Psoas muscle (tissue), 8 donors: ENCODE measurements around the gene ADCYAP1R1. TPM values are rescaled to one million over a fixed set of nuclear protein-coding genes. Genes with fewer than 3 reads are reported as not detected.

Experiments
- ATAC-seq, 4 donors: fragments of 200-7000 bp; cut with Tn5 transposase; one replicate each; pipeline ENCODE4 v1.9.1; 2020; ENCODE audit warnings: moderate library complexity in 3 of 4, mild to moderate bottlenecking in 2 of 4
- DNase-seq, 2 donors: peaks; one replicate each; pipeline ENCODE4 v3.0.0-alpha.2; 2020
- H3K27ac ChIP-seq: fragments of 200-600 bp; one replicate; pipeline ENCODE4 v1.8.0; 2022
- H3K27me3 ChIP-seq, 3 donors: fragments of 200-600 bp in 1 of 3; one replicate each; pipeline versions ENCODE4 v1.6.1 to v1.8.0; 2013 to 2022; ENCODE audit warnings: low read length in 2 of 3, mild to moderate bottlenecking in 2 of 3, moderate library complexity in 1 of 3; ENCODE audit not compliant: insufficient read depth in 3 of 3
- H3K36me3 ChIP-seq, 2 donors: fragments of 200-600 bp in 1 of 2; one replicate each; pipeline versions ENCODE4 v1.6.1 to v1.8.0; 2013 to 2022; ENCODE audit warnings: low read depth in 1 of 2, mild to moderate bottlenecking in 1 of 2, moderate library complexity in 1 of 2; ENCODE audit not compliant: insufficient read depth in 1 of 2
- H3K4me1 ChIP-seq: fragments of 200-600 bp; one replicate; pipeline ENCODE4 v1.8.0; 2022
- H3K4me3 ChIP-seq: fragments of 200-600 bp; one replicate; pipeline ENCODE4 v1.8.0; 2022; ENCODE audit warnings: mild to moderate bottlenecking
- H3K9me3 ChIP-seq: fragments of 200-600 bp; one replicate; pipeline ENCODE4 v1.8.0; 2022
- CTCF ChIP-seq: fragments of 200-600 bp; IDR thresholded peaks from one replicate; pipeline ENCODE4 v1.8.0; 2022; ENCODE audit warnings: antibody characterized with exemption
- WGBS, 3 donors: extraction: QIAGEN DNeasy Blood & Tissue Kit; methylation state at CpG; one replicate each; pipeline versions ENCODE4 v1.1.6 to v1.1.7; 2013; 5-methylcytosine and 5-hydroxymethylcytosine counted together
- intact Hi-C, 2 donors: fragments of 100-400 bp; cut with DNase I; formaldehyde crosslinking; loops; one replicate each; pipeline versions ENCODE4 v1.11.0 to v1.14.2; 2022
- polyA plus RNA-seq, 3 donors: library from polyadenylated mRNA; stranded (reverse); fragments of 200-250 nt; gene quantifications; one replicate each; pipeline ENCODE4 v1.2.3, GENCODE V29; 2013
- total RNA-seq, 4 donors: library from RNA; stranded (reverse); fragmentation: NEBNext Ultra II Directional in 2 of 4; extraction: Animal tissue kit (Norgen Biotek cat#: 25700) in 2 of 4; gene quantifications; one replicate each; pipeline versions ENCODE4 v1.2.1 to v1.2.4, GENCODE V29; 2021 to 2023
- donor health status: healthy with polysubstance abuse.
- donor health status: DM: no; HTN: no; CAD: no; lungs with moderate emphysema.
- donor health status: Bipolar disorder and iron deficiency.
- donor health status: healthy.
- donor health status: DM: yes; HTN: yes; CAD: no.
- donor health status: DM: no; HTN: no; CAD: no.
- donor health status: DM: no; HTN: no; CAD: no.
- donor health status: DM: yes; HTN: yes; CAD: no.

ADCYAP1R1 gene
- total and polyA plus RNA-seq, 7 donors = 0.40 to 6.6 (median 1.2) TPM

- intact Hi-C loops = no loop called here
- H3K4me3 ChIP-seq = no peak overlapping the region
- WGBS, 3 donors = 88 to 91% (median 89%) methylated on average over 5 of the region's 5 CpGs
- H3K9me3 ChIP-seq = no peaks in the 10 kb centered on the region
- TF ChIP-seq CTCF = no peak
- peaks cover 0 to 10% (median 0%) of the 10 kb centered on the region in 3 donors for H3K27me3 ChIP-seq
- no peak for DNase-seq
- H3K4me1 ChIP-seq = no peaks in the 10 kb centered on the region
- ATAC-seq = no peak
- no peak overlapping the region for H3K27ac ChIP-seq
- no peaks in the 10 kb centered on the region for H3K36me3 ChIP-seq
Observed at GRCh38 chr7:31101544-31101943, 49.4 kb downstream of the ADCYAP1R1 start.

GRCh38 chr7:31102151-31102972, 50.3 kb downstream of the ADCYAP1R1 start:
- intact Hi-C loops = no loop called here
- DNase-seq (no peak), ATAC-seq (no peak)
- Histone ChIP-seq H3K27ac (no peak overlapping the region), H3K4me1 (no peaks in the 10 kb centered on the region), H3K36me3 (no peaks in the 10 kb centered on the region), H3K4me3 (no peak overlapping the region), H3K9me3 (no peaks in the 10 kb centered on the region), H3K27me3 (peaks cover 0 to 10% (median 0%) of the 10 kb centered on the region in 3 donors)
- TF ChIP-seq CTCF = no peak
- WGBS, 3 donors = 80 to 84% (median 82%) methylated on average over 12 of the region's 12 CpGs

DNA sequence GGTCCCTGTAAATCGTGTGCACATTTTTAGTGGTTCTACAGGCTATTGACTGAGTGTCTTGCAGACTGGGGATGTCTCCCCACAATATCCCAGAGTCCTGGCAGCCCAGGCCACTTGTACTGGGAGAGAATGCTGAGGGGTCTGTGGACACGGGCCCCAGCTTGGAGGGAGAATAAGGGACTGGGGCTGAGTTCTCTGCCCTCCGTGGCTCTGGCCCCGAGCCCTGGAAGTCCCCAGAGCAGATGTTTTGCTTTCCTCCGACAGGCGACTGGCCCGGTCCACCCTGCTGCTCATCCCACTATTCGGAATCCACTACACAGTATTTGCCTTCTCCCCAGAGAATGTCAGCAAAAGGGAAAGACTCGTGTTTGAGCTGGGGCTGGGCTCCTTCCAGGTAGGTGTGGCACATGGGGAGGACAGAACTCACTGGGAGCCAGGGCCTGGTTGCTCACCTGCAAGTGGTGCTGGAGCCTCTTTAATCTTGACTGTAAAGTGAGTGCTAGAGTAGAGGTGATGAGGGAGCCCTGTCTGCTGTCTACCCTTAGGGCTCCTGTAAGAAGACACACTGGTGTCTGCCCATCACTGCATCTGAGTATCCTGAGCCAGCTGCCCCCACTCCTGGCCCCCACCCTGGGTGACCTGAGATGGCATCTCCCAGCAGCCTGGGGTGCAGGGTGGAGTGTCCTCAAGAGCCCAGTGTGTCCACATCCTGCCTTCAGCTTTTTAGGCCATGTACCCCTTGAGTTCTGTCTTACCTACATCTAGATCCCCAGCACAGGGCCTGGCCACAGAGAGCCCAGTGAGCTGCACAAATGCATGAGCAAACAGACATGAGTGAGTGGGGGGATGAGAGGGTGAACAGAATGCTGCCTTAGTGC, 51.1 kb downstream of the ADCYAP1R1 start:
- Histone ChIP-seq H3K4me3 (no peak overlapping the region), H3K36me3 (no peaks in the 10 kb centered on the region), H3K9me3 (no peaks in the 10 kb centered on the region), H3K4me1 (no peaks in the 10 kb centered on the region), H3K27ac (no peak overlapping the region), H3K27me3 (peaks cover 0 to 10% (median 0%) of the 10 kb centered on the region in 3 donors)
- no peak for ATAC-seq
- intact Hi-C loops = no loop called here
- 33 to 57% (median 39%) methylated on average over 9 of the region's 9 CpGs for WGBS, 3 donors
- DNase-seq = no peak
- TF ChIP-seq CTCF = no peak

DNA sequence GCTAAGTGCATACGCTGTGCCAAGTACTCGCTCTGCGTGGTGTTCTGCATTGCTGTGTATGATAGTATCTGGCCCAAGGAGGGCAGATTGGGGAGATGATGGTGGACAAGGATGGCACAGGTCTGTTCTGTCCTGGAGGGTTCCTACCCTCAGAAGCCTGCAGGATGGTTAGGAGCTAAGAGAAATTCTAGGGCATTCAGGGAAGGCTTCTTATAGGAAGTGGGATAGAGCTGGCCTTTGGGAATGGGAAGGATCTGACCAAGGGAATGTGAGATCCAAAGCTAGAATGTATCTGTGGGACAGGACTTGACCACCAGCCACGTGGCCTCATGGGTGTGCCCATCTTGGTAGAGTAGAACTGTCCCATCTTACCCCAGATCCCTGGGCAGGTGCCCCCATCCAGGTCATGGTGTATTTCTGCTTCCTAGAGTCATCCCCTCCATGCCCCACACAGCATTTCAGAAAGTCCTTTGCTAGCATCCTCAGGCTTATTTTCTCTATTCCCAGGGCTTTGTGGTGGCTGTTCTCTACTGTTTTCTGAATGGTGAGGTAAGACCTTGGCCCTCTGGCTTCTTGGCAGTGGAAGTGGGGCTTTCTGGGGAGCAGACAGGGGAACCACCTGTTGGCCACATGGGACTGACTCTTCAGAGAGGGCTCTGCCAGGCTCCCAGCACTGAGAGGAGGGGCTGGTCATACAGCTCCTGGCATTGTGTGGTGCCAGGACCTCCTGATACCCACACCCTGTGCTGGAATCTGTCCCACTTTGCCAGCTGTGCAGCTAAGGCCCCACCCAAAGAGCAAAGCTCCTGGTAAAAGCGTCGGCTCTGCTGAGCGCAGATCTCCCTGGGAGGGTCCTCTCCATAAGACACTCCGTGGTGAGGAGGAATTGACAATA, 52.5 kb downstream of the ADCYAP1R1 start:
- H3K27me3 ChIP-seq = peaks cover 0 to 10% (median 0%) of the 10 kb centered on the region in 3 donors
- intact Hi-C loops = no loop called here
- H3K27ac ChIP-seq = no peak overlapping the region
- ATAC-seq (peak in 1 of 4 donors; percentile 20), DNase-seq (no peak)
- no peaks in the 10 kb centered on the region for H3K9me3 ChIP-seq
- TF ChIP-seq CTCF = no peak
- H3K36me3 ChIP-seq = no peaks in the 10 kb centered on the region
- no peaks in the 10 kb centered on the region for H3K4me1 ChIP-seq
- H3K4me3 ChIP-seq = no peak overlapping the region
- 48 to 60% (median 49%) methylated on average over 8 of the region's 8 CpGs for WGBS, 3 donors
